Measurements from ENCODE around the gene KLHL18.

The KLHL18 gene

DNA sequence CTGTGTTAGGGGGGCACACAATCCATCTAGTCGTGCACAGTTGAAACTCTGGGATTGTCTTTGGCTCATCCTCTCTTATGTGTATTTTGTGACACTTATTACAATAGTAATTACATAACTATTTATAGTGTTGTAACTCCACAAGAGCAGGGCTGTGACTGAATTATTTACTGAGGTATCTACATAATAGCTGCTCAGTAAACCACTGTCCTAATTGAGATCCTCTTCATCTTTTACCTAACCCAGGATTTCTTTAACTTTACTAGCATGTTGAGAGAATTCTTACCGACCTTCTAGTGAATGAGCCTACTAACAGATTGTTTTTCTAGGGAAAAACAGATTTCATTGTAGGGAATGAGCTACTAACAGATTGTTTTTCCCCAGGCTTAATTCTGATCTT, 11.1 kb downstream of the KLHL18 start:
- H3K36me3 ChIP-seq (ENCODE audit: insufficient read depth, low read length), result peaks cover 41% of the 10 kb centered on the region; the same call in 1 of the 2 replicates
- no peaks in the 10 kb centered on the region for H3F3A ChIP-seq (ENCODE audit: insufficient read depth, low read length)
- H3K9me2 ChIP-seq (ENCODE audit: low read depth, low read length), result no peaks in the 10 kb centered on the region
- H3K9me3 ChIP-seq (ENCODE audit: low read length), result no peaks in the 10 kb centered on the region
- H3K4me1 ChIP-seq (ENCODE audit: insufficient read depth, low read length, severe bottlenecking), result peaks cover 85% of the 10 kb centered on the region
- no peak overlapping the region for H3K9ac ChIP-seq (ENCODE audit: low read length)
- no peak overlapping the region for H2AFZ ChIP-seq (ENCODE audit: low read length)
- H3K27me3 ChIP-seq (ENCODE audit: insufficient read depth, low read length), result no peaks in the 10 kb centered on the region
- no peak for TF ChIP-seq EZH2 (IDR thresholded peaks at IDR 0.05; ENCODE audit: borderline replicate concordance, low read length)
- TF ChIP-seq, protein P1, sequence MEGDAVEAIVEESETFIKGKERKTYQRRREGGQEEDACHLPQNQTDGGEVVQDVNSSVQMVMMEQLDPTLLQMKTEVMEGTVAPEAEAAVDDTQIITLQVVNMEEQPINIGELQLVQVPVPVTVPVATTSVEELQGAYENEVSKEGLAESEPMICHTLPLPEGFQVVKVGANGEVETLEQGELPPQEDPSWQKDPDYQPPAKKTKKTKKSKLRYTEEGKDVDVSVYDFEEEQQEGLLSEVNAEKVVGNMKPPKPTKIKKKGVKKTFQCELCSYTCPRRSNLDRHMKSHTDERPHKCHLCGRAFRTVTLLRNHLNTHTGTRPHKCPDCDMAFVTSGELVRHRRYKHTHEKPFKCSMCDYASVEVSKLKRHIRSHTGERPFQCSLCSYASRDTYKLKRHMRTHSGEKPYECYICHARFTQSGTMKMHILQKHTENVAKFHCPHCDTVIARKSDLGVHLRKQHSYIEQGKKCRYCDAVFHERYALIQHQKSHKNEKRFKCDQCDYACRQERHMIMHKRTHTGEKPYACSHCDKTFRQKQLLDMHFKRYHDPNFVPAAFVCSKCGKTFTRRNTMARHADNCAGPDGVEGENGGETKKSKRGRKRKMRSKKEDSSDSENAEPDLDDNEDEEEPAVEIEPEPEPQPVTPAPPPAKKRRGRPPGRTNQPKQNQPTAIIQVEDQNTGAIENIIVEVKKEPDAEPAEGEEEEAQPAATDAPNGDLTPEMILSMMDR (IDR thresholded peaks at IDR 0.05; ENCODE audit: low read length), result no peak
- H3K4me3 ChIP-seq (ENCODE audit: low read depth, low read length, poor library complexity, severe bottlenecking), result no peak overlapping the region
- H3K79me2 ChIP-seq (ENCODE audit: insufficient read depth, low read length), result peaks cover 16% of the 10 kb centered on the region
- no peak overlapping the region for H3K4me2 ChIP-seq (ENCODE audit: low read length)
- H3K27ac ChIP-seq (ENCODE audit: low read depth, low read length, poor library complexity, severe bottlenecking), result peak overlapping the region; percentile 11
- H4K20me1 ChIP-seq (ENCODE audit: insufficient read depth, low read length), result no peaks in the 10 kb centered on the region

GRCh38 chr3:47294392-47294791, 11.6 kb downstream of the KLHL18 start:
- Histone ChIP-seq H3K4me1 (ENCODE audit: insufficient read depth, low read length, severe bottlenecking) (peaks cover 85% of the 10 kb centered on the region), H3K4me2 (ENCODE audit: low read length) (no peak overlapping the region), H3K9me2 (ENCODE audit: low read depth, low read length) (no peaks in the 10 kb centered on the region), H3K27me3 (ENCODE audit: insufficient read depth, low read length) (no peaks in the 10 kb centered on the region), H3K9me3 (ENCODE audit: low read length) (no peaks in the 10 kb centered on the region), H3K36me3 (ENCODE audit: insufficient read depth, low read length) (peaks cover 37% of the 10 kb centered on the region; the same call in 1 of the 2 replicates), H3K9ac (ENCODE audit: low read length) (no peak overlapping the region), H3K4me3 (ENCODE audit: low read depth, low read length, poor library complexity, severe bottlenecking) (no peak overlapping the region), H3K79me2 (ENCODE audit: insufficient read depth, low read length) (peaks cover 16% of the 10 kb centered on the region), H3K27ac (ENCODE audit: low read depth, low read length, poor library complexity, severe bottlenecking) (peak overlapping the region; percentile 11), H3F3A (ENCODE audit: insufficient read depth, low read length) (no peaks in the 10 kb centered on the region), H4K20me1 (ENCODE audit: insufficient read depth, low read length) (no peaks in the 10 kb centered on the region), H2AFZ (ENCODE audit: low read length) (no peak overlapping the region)
- TF ChIP-seq, protein P1 (IDR thresholded peaks at IDR 0.05; ENCODE audit: low read length), result no peak
- TF ChIP-seq EZH2 (IDR thresholded peaks at IDR 0.05; ENCODE audit: borderline replicate concordance, low read length), result no peak

- H3K4me1 ChIP-seq (ENCODE audit: insufficient read depth, low read length, severe bottlenecking), result peaks cover 81% of the 10 kb centered on the region
- H3K4me3 ChIP-seq (ENCODE audit: low read depth, low read length, poor library complexity, severe bottlenecking), result no peak overlapping the region
- no peaks in the 10 kb centered on the region for H3F3A ChIP-seq (ENCODE audit: insufficient read depth, low read length)
- H3K36me3 ChIP-seq (ENCODE audit: insufficient read depth, low read length), result peaks cover 28% of the 10 kb centered on the region; the same call in 1 of the 2 replicates
- no peak overlapping the region; the same call in 1 of the 2 replicates for H3K4me2 ChIP-seq (ENCODE audit: low read length)
- H3K27me3 ChIP-seq (ENCODE audit: insufficient read depth, low read length), result no peaks in the 10 kb centered on the region
- H3K9me3 ChIP-seq (ENCODE audit: low read length), result no peaks in the 10 kb centered on the region
- H3K9ac ChIP-seq (ENCODE audit: low read length), result no peak overlapping the region
- TF ChIP-seq, protein P1 (IDR thresholded peaks at IDR 0.05; ENCODE audit: low read length), result no peak
- TF ChIP-seq EZH2 (IDR thresholded peaks at IDR 0.05; ENCODE audit: borderline replicate concordance, low read length), result no peak
- no peaks in the 10 kb centered on the region for H4K20me1 ChIP-seq (ENCODE audit: insufficient read depth, low read length)
- H2AFZ ChIP-seq (ENCODE audit: low read length), result no peak overlapping the region
- H3K79me2 ChIP-seq (ENCODE audit: insufficient read depth, low read length), result peaks cover 16% of the 10 kb centered on the region
- peak overlapping the region; percentile 68 for H3K27ac ChIP-seq (ENCODE audit: low read depth, low read length, poor library complexity, severe bottlenecking)
- H3K9me2 ChIP-seq (ENCODE audit: low read depth, low read length), result no peaks in the 10 kb centered on the region
Measured at GRCh38 chr3:47295322-47295721, 12.6 kb downstream of the KLHL18 start.
